Measurements from ENCODE around the gene CASP12. TPM values are rescaled to one million over a fixed set of nuclear protein-coding genes. Genes with fewer than 3 reads are reported as not detected.

Gene CASP12
- total and polyA plus RNA-seq, 2 of the 4 experiments (the other 2 are of a cell fraction) = 0.07 TPM; not detected in 1

DNA sequence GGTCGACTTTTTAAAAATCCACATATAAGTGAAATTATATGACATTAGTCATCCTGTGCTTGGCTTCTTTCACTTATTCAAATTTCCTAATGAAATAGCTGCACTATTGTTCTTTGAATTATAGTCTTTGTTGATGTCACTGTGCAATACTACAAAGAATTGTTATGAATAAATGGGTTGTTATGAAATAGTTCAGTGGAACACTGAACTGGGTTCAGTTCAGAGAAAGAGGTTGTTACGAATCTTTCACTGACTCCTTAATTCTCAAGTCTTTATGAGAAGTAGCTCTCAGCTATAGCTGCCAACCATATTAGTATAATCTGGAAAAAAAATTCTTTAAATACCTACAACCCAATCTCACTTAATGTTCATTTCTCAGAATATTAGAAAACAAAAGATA, 42.3 kb downstream of the CASP12 start:
- Histone ChIP-seq H2AFZ (replicated peaks; ENCODE audit: low read length, poor library complexity) (no peak overlapping the region), H3K4me3 (ENCODE audit: insufficient read depth, low read depth, low read length) (no peak overlapping the region), H3K56ac (ENCODE audit: extremely low read depth, insufficient read depth, low read length) (no peak overlapping the region), H4K5ac (ENCODE audit: low read depth, low read length) (no peak overlapping the region), H3K9me1 (ENCODE audit: insufficient read depth, low read length) (no peaks in the 10 kb centered on the region), H2AK9ac (replicated peaks; ENCODE audit: low read depth, low read length, poor library complexity) (no peak overlapping the region), H3K4ac (ENCODE audit: low read depth, low read length) (no peak overlapping the region), H3K9me3 (ENCODE audit: control insufficient read depth, insufficient read depth, low read length) (no peaks in the 10 kb centered on the region), H3K23ac (ENCODE audit: low read depth, low read length) (no peak overlapping the region), H2BK5ac (ENCODE audit: low read depth, low read length, poor library complexity, severe bottlenecking) (no peak overlapping the region), H4K20me1 (ENCODE audit: insufficient read depth, low read length) (no peaks in the 10 kb centered on the region), H2BK20ac (ENCODE audit: low read depth, low read length) (no peak overlapping the region), H3K27ac (ENCODE audit: insufficient read depth, low read length) (no peak overlapping the region), H2BK120ac (ENCODE audit: low read depth, low read length) (no peak overlapping the region), H3K18ac (ENCODE audit: low read depth, low read length) (no peak overlapping the region), H4K8ac (ENCODE audit: low read depth in 2 of 2, low read length in 2 of 2) (no peak overlapping the region), H3K27me3 (ENCODE audit: control insufficient read depth, insufficient read depth, low read length) (no peaks in the 10 kb centered on the region), H3K14ac (replicated peaks; ENCODE audit: low read depth, low read length) (no peak overlapping the region), H4K91ac (ENCODE audit: insufficient read depth, low read depth, low read length) (no peak overlapping the region), H3K9ac (ENCODE audit: low read depth, low read length) (no peak overlapping the region), H3K4me2 (ENCODE audit: low read depth, low read length) (no peak overlapping the region), H3K79me1 (ENCODE audit: low read depth in 1 of 2, low read length in 2 of 2) (no peaks in the 10 kb centered on the region), H3K36me3 (ENCODE audit: control insufficient read depth, insufficient read depth, low read length) (no peaks in the 10 kb centered on the region), H3K4me1 (ENCODE audit: control insufficient read depth, insufficient read depth, low read length) (no peaks in the 10 kb centered on the region), H2BK15ac (ENCODE audit: low read depth, low read length) (no peak overlapping the region), H2AK5ac (ENCODE audit: low read depth, low read length) (no peak overlapping the region)
- no peak for ATAC-seq (ENCODE audit: low read depth)
- no peak for DNase-seq
- in situ Hi-C loops (cut with MboI; ENCODE audit: low sequenced_read_pairs) = no loop called here
- ChIA-PET CTCF (no interaction called here), POLR2A (ENCODE audit: unreplicated experiment) (no interaction called here)
- dilution Hi-C loops (cut with HindIII; ENCODE audit: low sequenced_read_pairs, unreplicated experiment) = no loop called here
- no CpG with 5 or more reads among the region's 2 CpGs for WGBS, 2 experiments (ENCODE audit: extremely low coverage in 2 of 2, insufficient read length in 1 of 2)
- intact Hi-C loops (cut with micrococcal nuclease) = no loop called here
- no TSS peak for BruUV-seq (replicated peaks)
- TF ChIP-seq MAZ (IDR thresholded peaks at IDR 0.05; ENCODE audit: borderline replicate concordance, low read depth, low read length) = no peak
- no peak for TF ChIP-seq CHD1 (IDR thresholded peaks at IDR 0.05; ENCODE audit: low read depth, low read length)
- no peak for TF ChIP-seq CEBPB (IDR thresholded peaks at IDR 0.05; ENCODE audit: low read depth, low read length)
- no peak for TF ChIP-seq NFE2L2 (IDR thresholded peaks at IDR 0.05; ENCODE audit: low read depth, low read length)
- TF ChIP-seq MAFK (IDR thresholded peaks at IDR 0.05; ENCODE audit: low read depth, low read length) = no peak
- TF ChIP-seq RAD21 (IDR thresholded peaks at IDR 0.05; ENCODE audit: low read length) = no peak
- TF ChIP-seq BHLHE40 (IDR thresholded peaks at IDR 0.05; ENCODE audit: low read depth, low read length) = no peak
- no peak for TF ChIP-seq ELK1 (IDR thresholded peaks at IDR 0.05; ENCODE audit: borderline replicate concordance, low read depth, low read length)
- no peak for TF ChIP-seq USF2 (IDR thresholded peaks at IDR 0.05; ENCODE audit: low read depth, low read length)
- no peak for TF ChIP-seq FOS (IDR thresholded peaks at IDR 0.05; ENCODE audit: low read depth, low read length)
- TF ChIP-seq POLR2A (IDR thresholded peaks at IDR 0.05; ENCODE audit: low read depth, low read length) = no peak
- TF ChIP-seq RCOR1 (IDR thresholded peaks at IDR 0.05; ENCODE audit: insufficient replicate concordance, low read length) = no peak
- no peak for TF ChIP-seq SMC3 (IDR thresholded peaks at IDR 0.05; ENCODE audit: low read depth, low read length)
- TF ChIP-seq CTCF (conservative IDR thresholded peaks at IDR 0.05; ENCODE audit: low read depth, low read length) = no peak
- TF ChIP-seq RFX5 (IDR thresholded peaks at IDR 0.05; ENCODE audit: low read depth, low read length) = no peak
- no peak for TF ChIP-seq MXI1 (IDR thresholded peaks at IDR 0.05; ENCODE audit: borderline replicate concordance, low read depth, low read length)
